ENCODE data around the gene CELA1.
"Not testable (repeated sequence)": the region's sequence is repeated elsewhere in the genome, so short reads cannot be mapped to it uniquely, and the experiment has no call there.

GRCh38 chr12:51294097-51294496, 52.4 kb downstream of the CELA1 start:
- TF ChIP-seq CTCF (conservative IDR thresholded peaks at IDR 0.05 in 1 of 2, IDR thresholded peaks at IDR 0.05 in 1 of 2; ENCODE audit: extremely low read depth in 1 of 2, insufficient read depth in 1 of 2, low read depth in 1 of 2, low read length in 2 of 2); EZH2 (IDR thresholded peaks at IDR 0.05; ENCODE audit: borderline replicate concordance, low read length): not testable (repeated sequence)

All from mammary epithelial cell (primary cell).